Gastroesophageal sphincter (tissue), 4 donors: ENCODE results near the gene ZBTB40. TPM values are rescaled to one million over a fixed set of nuclear protein-coding genes. Genes with fewer than 3 reads are reported as not detected.

Experiments
- ATAC-seq: fragments of 150-250 bp; one replicate; pipeline ENCODE4 v1.9.1; 2016; ENCODE audit warnings: mild to moderate bottlenecking, moderate library complexity
- H3K27ac ChIP-seq, 4 donors: fragments of 200-600 bp; sonication (generic) in 3 of 4; 1 replicate in 3 of 4; 2 replicates in 1 of 4; pipeline ENCODE4 v1.5.1; 2016 to 2019
- H3K27me3 ChIP-seq: fragments of 200-600 bp; sonication (generic); one replicate; pipeline ENCODE4 v1.5.1; 2019
- H3K36me3 ChIP-seq, 2 donors: fragments of 200-600 bp; sonication (generic); one replicate each; pipeline ENCODE4 v1.5.1; 2019; ENCODE audit warnings: control low read depth in 1 of 2
- H3K4me1 ChIP-seq, 3 donors: fragments of 200-600 bp; sonication (generic); 1 replicate in 2 of 3; 2 replicates in 1 of 3; pipeline ENCODE4 v1.5.1; 2016 to 2019; ENCODE audit warnings: control low read depth in 2 of 3
- H3K4me3 ChIP-seq, 2 donors: fragments of 200-600 bp; sonication (generic); one replicate each; pipeline ENCODE4 v1.5.1; 2019; ENCODE audit warnings: mild to moderate bottlenecking in 1 of 2, moderate library complexity in 1 of 2
- H3K9me3 ChIP-seq, 3 donors: fragments of 200-600 bp; sonication (generic); one replicate each; pipeline ENCODE4 v1.5.1; 2017 to 2019; ENCODE audit warnings: control low read depth in 2 of 3
- EP300 ChIP-seq: sonication (generic); formaldehyde crosslinking; IDR thresholded peaks from one replicate; pipeline ENCODE4 v1.6.1; 2017; ENCODE audit warnings: antibody characterized with exemption, mild to moderate bottlenecking
- POLR2A ChIP-seq, 2 donors: fragments of 450-650 bp; IDR thresholded peaks; one replicate each; pipeline ENCODE4 v1.6.1; 2017; ENCODE audit warnings: antibody characterized with exemption in 2 of 2, mild to moderate bottlenecking in 2 of 2, moderate library complexity in 1 of 2
- POLR2AphosphoS5 ChIP-seq: sonication (generic); formaldehyde crosslinking; IDR thresholded peaks from one replicate; pipeline ENCODE4 v1.6.1; 2017; ENCODE audit warnings: antibody characterized with exemption
- WGBS, 2 donors: methylation state at CpG; one replicate each; pipeline ENCODE4 v1.1.5; 2018; ENCODE audit warnings: low coverage in 1 of 2; 5-methylcytosine and 5-hydroxymethylcytosine counted together
- total RNA-seq, 4 donors: library from RNA; depleted of rRNA; stranded (reverse); fragments of >200 nt; gene quantifications; one replicate each; pipeline ENCODE4 v1.1.0, GENCODE V29; 2016
- TF ChIP-seq, protein P1 (sequence below), 4 experiments: fragments of 200-600 bp in 2 of 4; fragments of 450-650 bp in 2 of 4; sonication (generic) in 1 of 4; IDR thresholded peaks; one replicate each; pipeline ENCODE4 v1.5.1; 2017 to 2019; ENCODE audit warnings: antibody characterized with exemption in 4 of 4, mild to moderate bottlenecking in 2 of 4, moderate library complexity in 2 of 4

ZBTB40 gene
- total RNA-seq, 4 donors from 2014 or later, result 13.8 to 28.2 (median 18.4) TPM

DNA sequence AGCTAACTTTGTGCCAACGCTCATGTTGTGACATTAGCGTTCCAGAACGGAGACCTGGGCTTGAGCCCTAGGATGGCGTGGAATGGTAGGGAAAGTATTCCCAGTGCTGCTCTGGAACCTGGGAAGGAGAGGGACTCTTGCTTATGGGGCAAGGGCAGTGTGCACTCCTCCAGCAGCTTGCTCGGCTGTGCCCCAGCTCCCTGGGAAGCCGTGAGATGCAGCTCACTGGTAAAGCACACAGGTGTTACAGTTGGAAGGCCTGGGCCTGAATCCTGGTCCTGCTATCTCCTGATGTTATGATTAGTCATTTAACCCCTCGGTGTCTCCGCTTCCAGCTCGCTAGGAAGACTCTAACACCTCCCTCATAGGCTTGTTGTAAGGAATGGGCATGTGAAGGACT, 69.2 kb downstream of the ZBTB40 start:
- WGBS, 2 donors, result 92% methylated on average over 7 of the region's 9 CpGs; no CpG with 5 or more reads in 1 of the 2 donors
- Histone ChIP-seq H3K36me3 (peaks cover 0 to 99% of the 10 kb centered on the region in 2 donors), H3K4me1 (peaks cover 0 to 17% (median 0%) of the 10 kb centered on the region in 3 donors), H3K27ac (no peak overlapping the region), H3K9me3 (no peaks in the 10 kb centered on the region), H3K4me3 (no peak overlapping the region), H3K27me3 (no peaks in the 10 kb centered on the region)
- TF ChIP-seq EP300 (no peak), POLR2AphosphoS5 (no peak), POLR2A (IDR thresholded peaks at IDR 0.05) (no peak)
- TF ChIP-seq, protein P1, sequence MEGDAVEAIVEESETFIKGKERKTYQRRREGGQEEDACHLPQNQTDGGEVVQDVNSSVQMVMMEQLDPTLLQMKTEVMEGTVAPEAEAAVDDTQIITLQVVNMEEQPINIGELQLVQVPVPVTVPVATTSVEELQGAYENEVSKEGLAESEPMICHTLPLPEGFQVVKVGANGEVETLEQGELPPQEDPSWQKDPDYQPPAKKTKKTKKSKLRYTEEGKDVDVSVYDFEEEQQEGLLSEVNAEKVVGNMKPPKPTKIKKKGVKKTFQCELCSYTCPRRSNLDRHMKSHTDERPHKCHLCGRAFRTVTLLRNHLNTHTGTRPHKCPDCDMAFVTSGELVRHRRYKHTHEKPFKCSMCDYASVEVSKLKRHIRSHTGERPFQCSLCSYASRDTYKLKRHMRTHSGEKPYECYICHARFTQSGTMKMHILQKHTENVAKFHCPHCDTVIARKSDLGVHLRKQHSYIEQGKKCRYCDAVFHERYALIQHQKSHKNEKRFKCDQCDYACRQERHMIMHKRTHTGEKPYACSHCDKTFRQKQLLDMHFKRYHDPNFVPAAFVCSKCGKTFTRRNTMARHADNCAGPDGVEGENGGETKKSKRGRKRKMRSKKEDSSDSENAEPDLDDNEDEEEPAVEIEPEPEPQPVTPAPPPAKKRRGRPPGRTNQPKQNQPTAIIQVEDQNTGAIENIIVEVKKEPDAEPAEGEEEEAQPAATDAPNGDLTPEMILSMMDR (IDR thresholded peaks at IDR 0.05), result no peak
- ATAC-seq, result no peak

DNA sequence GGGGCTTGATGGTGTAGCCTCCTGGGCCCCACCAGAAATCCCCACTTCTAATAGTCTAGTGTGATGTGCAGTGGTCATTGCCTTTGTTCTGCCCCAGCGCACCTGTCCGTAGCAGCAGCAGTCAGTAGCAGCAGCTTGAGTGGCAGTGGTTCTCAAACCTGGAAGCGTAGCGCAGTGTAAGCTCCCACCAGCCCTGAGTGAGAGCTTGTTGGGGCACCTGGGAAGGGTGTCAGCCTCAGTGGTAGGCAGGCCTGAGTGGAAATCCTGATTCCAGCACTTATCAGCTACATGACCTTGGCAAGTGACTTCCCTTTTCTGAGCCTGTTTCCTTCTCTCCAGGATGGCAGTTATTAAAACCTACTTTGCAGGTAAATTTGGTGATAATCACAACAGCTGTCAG, 70.0 kb downstream of the ZBTB40 start:
- no peak for ATAC-seq
- Histone ChIP-seq H3K36me3 (peaks cover 0 to 99% of the 10 kb centered on the region in 2 donors), H3K4me3 (no peak overlapping the region), H3K4me1 (peaks cover 0 to 17% (median 0%) of the 10 kb centered on the region in 3 donors), H3K27ac (no peak overlapping the region), H3K9me3 (no peaks in the 10 kb centered on the region), H3K27me3 (no peaks in the 10 kb centered on the region)
- WGBS, 2 donors, result 93% methylated on average over 2 of the region's 4 CpGs; no CpG with 5 or more reads in 1 of the 2 donors
- TF ChIP-seq EP300 (no peak), POLR2AphosphoS5 (no peak), POLR2A (IDR thresholded peaks at IDR 0.05) (no peak)
- TF ChIP-seq, protein P1 (IDR thresholded peaks at IDR 0.05), result no peak

DNA sequence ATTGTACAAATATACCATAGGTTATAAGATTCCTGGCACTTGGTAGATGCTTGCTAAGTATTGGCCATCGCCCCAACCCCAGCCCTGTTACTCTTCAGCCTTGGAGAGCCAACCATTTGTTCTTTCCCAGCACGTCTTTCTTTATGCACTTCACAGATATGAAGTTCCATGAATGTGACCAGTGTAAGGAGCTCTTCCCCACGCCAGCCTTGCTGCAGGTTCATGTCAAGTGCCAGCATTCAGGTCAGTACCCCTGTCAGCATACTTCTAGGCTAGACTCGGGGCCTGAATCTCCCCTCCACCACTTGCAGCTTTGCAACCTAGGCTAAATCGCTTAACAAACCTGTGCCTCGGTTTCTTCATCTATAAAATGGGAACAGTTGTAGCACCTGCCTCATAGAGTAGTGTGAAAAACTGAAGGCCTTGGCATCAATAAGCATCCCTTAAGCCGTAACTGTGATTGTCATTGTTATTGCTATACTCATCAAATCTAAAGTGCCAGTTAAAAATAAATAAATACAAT, 70.6 kb downstream of the ZBTB40 start:
- peaks cover 0 to 22% (median 0%) of the 10 kb centered on the region in 3 donors for H3K4me1 ChIP-seq
- no peaks in the 10 kb centered on the region for H3K27me3 ChIP-seq
- ATAC-seq, result no peak
- no peak overlapping the region for H3K4me3 ChIP-seq
- H3K9me3 ChIP-seq, result no peaks in the 10 kb centered on the region
- H3K27ac ChIP-seq, result no peak overlapping the region
- TF ChIP-seq, protein P1 (IDR thresholded peaks at IDR 0.05), result no peak
- no peak for TF ChIP-seq POLR2A (IDR thresholded peaks at IDR 0.05)
- TF ChIP-seq POLR2AphosphoS5, result no peak
- TF ChIP-seq EP300, result no peak
- WGBS, 2 donors, result 81 to 100% methylated on average over 3 to 5 of the region's 7 CpGs
- H3K36me3 ChIP-seq, result peaks cover 0 to 99% of the 10 kb centered on the region in 2 donors

DNA sequence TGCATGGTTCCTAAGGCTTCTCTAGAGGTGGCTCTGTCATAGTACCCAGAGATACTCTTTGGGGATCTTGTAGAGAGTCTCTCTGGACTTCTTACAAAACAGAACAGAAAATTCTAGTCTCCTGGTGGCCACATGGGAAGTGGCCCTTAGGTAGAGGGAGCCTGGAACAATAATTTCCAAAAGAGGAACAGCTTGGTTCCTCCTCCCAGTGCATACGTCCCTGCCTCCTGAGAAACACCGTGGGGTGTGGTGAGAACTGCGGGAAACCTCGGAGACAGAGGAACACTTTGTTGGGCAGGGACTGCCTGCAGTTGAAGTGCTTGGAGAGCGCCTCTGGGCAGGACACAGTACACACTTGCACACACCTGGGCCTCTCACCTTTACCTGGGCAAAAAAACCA, 72.8 kb downstream of the ZBTB40 start:
- TF ChIP-seq POLR2AphosphoS5, result no peak
- no peak for TF ChIP-seq EP300
- no peak for TF ChIP-seq POLR2A (IDR thresholded peaks at IDR 0.05)
- TF ChIP-seq, protein P1 (IDR thresholded peaks at IDR 0.05), result no peak
- Histone ChIP-seq H3K27me3 (no peaks in the 10 kb centered on the region), H3K4me1 (peaks cover 0 to 15% (median 0%) of the 10 kb centered on the region in 3 donors), H3K4me3 (no peak overlapping the region), H3K27ac (no peak overlapping the region), H3K9me3 (no peaks in the 10 kb centered on the region), H3K36me3 (peaks cover 0 to 81% of the 10 kb centered on the region in 2 donors)
- WGBS, 2 donors, result 80% methylated on average over 2 of the region's 5 CpGs; no CpG with 5 or more reads in 1 of the 2 donors
- ATAC-seq, result no peak

DNA sequence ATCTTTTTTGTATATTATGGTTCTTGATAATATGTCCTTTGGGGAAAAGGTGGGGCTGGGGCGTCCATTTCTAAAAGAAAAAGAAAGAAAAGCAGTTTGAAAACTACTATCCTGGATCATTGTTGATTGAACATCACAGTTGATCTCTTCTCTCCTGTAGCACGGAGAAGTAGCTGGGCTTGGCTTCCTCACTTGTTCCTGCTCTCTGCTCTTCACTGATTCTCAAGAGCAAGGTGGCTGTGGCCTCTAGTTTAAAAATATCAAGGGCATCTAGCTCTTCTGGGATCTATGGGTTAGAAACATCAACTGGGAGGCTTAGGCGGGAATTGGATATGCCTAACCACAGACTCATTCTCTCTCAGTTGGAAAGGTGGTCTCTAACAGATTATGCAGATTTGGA, 73.6 kb downstream of the ZBTB40 start:
- H3K9me3 ChIP-seq, result no peaks in the 10 kb centered on the region
- WGBS, 2 donors, result 96 to 100% methylated on average over 1 to 3 of the region's 3 CpGs
- ATAC-seq, result no peak
- no peak for TF ChIP-seq POLR2AphosphoS5
- TF ChIP-seq, protein P1 (IDR thresholded peaks at IDR 0.05), result no peak
- no peak for TF ChIP-seq POLR2A (IDR thresholded peaks at IDR 0.05)
- TF ChIP-seq EP300, result no peak
- peaks cover 0 to 74% of the 10 kb centered on the region in 2 donors for H3K36me3 ChIP-seq
- no peak overlapping the region for H3K4me3 ChIP-seq
- H3K4me1 ChIP-seq, result peaks cover under 1 to 23% (median 5%) of the 10 kb centered on the region in 3 donors
- H3K27me3 ChIP-seq, result no peaks in the 10 kb centered on the region
- H3K27ac ChIP-seq, result no peak overlapping the region
